Fibroblast of skin of abdomen (primary cell): Measurements from ENCODE around the gene SERPIND1. TPM values are rescaled to one million over a fixed set of nuclear protein-coding genes. Genes with fewer than 3 reads are reported as not detected.
"Not testable (repeated sequence)": the region's sequence is repeated elsewhere in the genome, so short reads cannot be mapped to it uniquely, and the experiment has no call there.

Source experiments
- DNase-seq: peaks from one replicate; pipeline ENCODE4 v3.0.0-alpha.2; 2013
- polyA plus RNA-seq, 2 experiments: library from polyadenylated mRNA; unstranded; fragments of 120-200 nt; gene quantifications; one replicate each; pipeline ENCODE4 v1.2.1, GENCODE V29; 2013; ENCODE audit not compliant: insufficient read length in 2 of 2

The SERPIND1 gene, protein sequence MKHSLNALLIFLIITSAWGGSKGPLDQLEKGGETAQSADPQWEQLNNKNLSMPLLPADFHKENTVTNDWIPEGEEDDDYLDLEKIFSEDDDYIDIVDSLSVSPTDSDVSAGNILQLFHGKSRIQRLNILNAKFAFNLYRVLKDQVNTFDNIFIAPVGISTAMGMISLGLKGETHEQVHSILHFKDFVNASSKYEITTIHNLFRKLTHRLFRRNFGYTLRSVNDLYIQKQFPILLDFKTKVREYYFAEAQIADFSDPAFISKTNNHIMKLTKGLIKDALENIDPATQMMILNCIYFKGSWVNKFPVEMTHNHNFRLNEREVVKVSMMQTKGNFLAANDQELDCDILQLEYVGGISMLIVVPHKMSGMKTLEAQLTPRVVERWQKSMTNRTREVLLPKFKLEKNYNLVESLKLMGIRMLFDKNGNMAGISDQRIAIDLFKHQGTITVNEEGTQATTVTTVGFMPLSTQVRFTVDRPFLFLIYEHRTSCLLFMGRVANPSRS
- not detected for polyA plus RNA-seq (2013, experiment 1 of 2; ENCODE audit: insufficient read length)
- polyA plus RNA-seq (2013, experiment 2 of 2; ENCODE audit: insufficient read length), result not detected

DNA sequence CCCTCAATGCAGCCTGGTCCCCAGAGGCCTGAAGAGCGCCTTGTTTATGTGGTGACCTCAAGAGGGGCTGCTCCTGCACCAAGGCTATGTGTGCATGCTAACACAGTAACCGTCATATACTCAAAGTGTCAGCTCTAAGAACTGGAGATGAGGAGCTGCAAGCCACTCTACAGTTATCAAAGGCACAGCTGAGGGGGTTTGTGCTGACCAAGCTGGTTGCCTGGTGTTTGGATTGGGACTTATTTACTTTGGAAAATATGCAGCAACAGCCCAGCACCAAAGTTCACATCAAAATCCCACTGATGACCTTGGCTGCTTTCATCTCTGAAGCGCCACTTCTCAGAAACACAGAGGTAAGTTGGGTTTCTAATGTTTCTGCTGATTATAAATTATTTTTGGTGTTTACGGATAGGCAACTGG lies at the start of gene SERPIND1:
Gene SERPIND1 (plus strand): TSS at position 321 of the 420 bp plus-strand sequence. CDS start 5,200 bp downstream, outside the sequence.
- DNase-seq, result no peak

DNA sequence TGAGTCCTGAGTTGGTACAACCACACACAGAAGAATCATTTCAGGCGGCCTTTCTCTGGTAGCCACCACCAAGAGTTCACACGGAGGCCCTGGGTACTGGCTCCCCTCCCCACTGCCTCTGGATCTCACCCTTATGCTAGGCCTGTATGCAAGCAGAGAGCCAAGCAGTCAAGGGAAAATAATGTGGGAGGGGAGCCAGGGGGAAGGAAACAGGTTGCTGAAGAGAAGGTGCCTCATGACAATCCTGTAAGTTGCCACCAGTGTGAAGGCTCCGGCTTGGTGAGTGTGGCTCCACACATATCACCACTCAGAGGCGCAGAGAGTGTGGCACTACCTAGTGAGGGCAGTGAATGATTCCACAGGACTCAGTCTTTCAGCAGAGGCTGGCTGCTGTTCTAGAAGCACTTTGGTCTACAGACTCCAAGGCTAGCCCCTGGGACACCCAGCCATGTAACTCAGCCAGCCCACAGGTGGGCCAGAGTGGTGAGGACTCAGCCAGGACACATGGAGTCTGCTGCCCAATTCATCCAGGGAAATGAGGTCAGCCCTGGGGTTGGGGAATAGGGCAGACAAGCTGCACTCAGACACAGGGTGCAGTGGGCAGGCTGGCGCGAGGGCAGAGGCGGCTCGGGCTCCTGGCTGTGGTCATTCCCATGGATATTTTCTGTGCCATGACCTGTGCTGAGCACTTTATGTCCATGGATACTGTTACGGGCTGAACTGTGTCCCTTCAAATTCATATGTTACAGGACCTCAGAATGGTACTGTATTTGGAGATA lies 49.0 kb upstream of the SERPIND1 start:
- no peak for DNase-seq

DNA sequence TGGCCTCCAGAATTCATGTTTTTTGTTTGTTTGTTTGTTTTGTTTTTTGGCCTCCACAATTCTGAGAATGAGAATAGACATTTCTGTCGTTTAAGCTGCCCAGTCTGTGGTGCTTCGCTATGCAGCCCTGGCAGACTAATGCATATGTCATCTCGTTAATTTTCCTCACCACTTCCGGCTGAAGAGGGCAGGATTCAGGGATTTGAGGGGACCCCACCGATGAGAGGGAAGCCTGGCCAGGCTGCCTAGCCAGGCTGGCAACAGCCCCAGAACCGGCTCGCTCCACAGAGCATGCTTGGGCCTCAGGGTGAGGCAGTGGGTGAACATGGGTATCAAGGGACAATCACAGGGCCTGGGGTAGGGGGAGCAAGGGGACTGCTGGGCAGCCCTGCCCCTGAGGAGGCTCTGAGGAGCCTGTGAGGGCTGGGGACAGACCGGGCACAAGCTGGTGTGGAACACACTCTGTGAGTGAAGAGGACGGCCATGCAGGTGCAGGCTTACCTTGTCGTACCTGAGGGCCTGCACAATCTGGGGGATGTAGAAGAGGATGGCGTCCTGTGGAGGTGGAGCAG lies 47.8 kb upstream of the SERPIND1 start:
- DNase-seq, result peak; percentile 9

DNA sequence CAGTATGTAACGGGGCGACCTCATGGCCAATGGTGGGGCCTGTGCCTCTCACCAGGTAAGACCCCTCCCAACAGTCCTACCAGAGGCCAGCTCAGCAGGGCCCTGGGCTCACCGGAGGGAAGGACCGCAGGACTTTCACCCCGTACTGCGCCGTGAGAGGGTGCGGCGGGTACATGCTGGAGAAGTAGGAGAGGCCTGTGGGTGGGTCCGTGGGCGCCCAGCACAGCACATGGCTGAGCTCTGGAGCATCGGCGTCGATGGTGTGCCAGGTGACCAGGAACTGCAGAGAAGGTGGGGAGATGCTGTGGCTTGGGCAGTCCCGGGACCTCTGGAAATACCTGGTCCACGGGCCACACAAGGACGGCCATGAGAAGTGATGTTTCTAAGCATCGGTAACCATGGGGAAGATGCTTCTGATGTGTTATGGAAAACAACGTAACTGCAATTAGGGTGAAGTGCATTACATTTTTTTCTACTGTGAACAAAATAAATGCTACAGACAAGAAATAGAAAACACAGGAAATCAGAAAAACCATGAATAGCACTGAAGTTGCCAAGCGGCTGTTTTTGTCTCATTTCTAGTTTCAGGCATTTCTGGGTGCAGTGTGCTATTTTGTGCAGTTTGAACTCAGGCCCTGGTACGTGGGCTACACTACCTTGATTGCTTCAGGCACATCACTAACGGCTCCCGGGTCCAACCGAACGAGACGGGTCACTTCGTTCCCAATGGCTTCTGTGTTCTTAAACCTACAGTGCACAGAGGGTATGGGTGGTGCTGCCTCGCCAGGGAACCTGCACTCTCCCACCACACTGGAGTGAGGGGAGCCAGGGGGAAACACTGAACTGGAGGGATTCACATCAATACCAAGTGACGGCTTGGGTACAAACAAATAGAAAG lies 46.5 kb upstream of the SERPIND1 start:
- no peak for DNase-seq

DNA sequence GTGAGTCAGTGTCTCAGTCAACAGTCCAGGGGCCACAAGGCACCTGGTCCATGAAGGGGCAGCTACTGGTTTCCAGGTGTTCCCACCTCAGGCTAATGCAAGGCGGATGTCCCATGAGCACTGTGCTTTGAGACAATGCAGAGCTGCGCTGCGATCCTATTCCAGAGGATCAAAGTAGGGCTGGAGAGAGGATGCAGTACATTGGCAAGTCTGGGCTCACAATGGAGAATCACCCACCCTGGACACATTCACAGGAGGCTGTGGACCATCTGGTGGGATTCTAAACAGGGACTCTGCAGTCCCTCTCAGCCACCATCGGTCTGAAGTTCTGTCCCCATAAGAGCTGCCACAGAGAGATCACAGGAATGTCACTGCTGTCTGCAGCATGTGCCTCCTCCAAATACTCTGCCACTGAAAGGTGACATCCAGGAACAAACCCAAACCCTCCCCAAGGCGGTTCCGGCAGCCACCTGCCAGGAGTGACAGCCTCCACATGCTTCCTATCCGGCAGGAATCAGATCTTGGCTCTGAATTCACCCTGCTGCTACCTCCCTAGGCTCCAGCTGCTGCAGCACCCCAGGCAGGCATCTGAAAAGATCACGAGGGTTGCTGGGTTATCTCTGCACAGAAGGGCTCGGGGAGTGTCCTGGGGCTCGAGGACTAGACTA lies 45.3 kb upstream of the SERPIND1 start:
- no peak for DNase-seq

DNA sequence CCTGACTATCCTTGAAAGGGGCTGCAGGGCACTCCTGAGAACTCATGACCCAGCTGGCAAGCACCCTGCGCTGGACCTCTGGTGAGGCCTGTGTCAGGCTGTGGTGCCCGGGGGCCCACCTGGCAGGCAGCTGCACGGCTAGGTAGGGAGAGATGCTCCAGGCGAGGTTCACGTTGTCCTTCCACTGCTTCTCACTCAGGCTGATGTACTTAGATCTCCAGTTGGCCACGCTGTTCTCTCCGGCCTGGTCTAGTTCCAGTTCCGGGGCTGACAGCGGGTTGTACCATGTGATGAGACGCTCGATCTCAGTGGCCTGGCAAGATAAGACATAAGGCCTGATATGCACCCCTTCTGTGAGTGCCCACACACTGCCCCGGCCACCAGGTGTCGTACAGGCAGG lies 44.7 kb upstream of the SERPIND1 start:
- DNase-seq, result no peak

DNA sequence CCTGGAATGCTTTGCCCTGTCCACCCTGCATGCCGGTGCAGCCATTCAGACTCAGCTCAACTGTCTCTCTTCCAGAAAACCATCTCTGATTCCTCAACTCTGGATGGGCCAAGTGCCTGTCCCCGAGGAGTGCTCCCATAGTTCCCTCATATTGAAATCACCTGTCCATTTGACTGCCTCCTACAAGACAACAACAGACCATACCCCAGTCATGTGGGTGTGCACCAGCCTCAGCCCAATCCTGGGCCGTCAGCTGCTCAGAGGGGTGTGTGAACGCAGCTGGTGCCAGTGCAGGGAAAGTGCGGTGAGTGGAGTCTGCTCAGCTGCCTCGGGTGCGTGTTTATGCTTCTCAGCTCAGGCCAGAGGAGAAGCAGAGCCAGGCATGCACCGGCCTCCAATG lies 41.5 kb upstream of the SERPIND1 start:
- DNase-seq, result not testable (repeated sequence)

DNA sequence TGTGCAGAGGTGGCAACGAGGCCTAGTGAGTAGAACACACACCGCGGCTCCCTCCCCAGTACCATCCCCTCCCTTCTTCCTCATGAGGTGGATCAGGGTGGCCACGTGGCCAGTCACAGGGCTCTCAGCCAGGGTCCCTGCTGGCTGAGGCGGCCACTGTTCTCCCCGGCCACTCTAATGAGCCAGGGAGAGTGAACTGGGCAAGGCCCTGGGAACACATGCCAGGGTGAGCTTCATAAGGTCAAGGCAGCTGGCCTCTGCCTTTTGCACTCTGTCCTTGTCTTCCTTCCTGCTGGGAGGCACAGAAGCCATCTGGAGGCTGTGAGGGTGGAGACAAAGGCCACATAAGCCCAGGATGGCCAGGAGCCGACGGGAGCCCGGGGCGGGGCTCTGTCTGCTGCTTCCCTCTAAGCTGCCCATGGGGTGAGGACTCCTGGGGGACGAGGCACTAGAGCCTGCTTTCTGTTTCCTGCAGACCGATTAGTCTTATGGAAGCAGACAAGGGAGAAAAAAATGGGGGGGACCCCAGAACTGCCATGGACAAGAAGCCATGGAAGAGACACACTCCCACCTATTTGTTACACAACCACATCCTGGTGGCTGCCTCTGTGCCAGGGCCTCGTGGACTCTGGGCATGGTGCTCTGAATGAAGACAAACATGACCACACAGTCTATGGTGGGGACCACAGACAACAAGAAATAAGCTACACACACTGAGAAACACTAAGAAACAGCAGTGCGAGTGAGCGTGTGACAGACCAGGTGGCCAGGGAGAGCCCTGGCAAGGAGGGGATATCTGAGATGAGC lies 38.4 kb upstream of the SERPIND1 start:
- not testable (repeated sequence) for DNase-seq

DNA sequence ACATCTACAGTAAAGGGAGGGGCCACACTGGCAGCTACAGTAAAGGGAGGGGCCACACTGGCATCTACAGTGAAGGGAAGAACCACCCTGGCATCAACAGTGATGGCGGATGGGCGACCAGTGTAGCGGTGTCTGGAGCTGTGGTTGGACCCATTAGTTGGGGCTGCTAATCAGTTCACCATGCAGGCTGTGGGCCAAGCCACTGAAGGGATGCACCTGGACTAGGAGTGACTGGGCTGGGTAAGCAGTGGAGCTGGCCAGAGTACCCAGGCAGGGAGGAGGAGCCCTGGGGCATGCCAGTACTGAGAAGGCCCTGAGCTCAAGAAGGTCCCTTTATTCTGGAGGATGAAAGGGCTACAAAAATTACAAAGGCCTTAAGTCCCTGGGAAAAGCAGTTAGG lies 37.0 kb upstream of the SERPIND1 start:
- not testable (repeated sequence) for DNase-seq

DNA sequence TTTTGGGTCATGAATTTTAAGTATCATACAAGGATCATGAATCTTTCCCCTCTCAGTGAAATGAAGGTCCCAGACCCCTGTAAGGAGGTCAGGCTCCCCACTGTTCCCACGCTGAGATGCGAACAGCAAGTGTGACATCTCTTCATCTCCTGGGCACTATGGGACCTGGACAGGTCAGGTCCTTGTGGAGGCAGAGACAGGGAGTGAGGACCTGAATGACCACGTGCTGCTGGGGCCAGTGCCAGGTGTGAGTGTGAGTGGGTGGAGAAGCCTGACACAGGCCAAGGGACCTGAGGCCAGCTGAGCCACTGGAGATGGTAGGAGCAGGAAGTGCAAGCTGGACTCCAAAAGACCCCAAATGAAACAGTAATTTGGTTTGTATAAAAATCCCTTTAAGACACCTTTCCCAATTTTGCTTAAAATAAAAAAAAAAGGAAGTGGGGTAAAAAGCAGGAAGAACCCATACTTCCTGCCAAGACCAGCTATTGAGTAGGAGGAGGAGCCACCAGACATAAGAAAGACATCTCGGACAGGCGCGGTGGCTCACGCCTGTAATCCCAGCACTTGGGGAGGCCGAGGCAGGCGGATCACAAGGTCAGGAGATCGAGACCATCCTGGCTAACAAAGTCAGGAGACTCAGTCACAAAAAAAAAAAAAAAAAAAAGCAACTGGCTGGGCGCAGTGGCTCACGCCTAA lies 35.4 kb upstream of the SERPIND1 start:
- no peak for DNase-seq

DNA sequence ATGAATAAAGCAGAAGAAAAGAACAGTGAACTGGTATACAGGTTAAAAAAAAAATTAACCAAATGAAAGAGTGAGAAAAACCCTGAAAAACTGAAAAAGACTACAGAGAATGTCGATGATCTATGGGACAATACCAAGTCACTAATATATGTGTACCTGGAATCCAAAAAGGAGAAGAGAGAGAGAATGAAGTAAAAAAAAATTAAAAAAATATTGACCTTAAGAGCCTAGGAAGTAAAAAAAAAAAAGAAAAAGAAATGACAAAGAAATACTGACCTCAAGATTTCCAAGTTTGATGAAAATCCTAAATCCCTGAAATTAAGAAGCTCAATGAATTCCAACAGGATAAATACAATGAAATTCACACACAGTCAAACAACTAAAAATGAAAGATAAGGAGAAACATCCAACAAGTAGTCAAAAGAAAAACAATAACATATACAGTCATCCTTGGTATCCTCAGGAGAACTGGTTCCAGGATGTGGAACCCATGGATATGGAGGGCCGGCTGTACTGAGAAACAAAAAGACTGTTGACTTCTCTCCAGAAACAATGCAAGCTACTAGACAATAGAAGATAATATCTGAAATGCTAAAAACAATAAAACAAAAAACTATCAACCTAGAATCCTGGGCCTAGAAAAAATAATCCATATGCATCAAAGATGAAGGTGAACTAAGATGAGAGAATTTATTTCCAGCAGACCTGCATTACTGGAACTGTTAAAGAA lies 33.5 kb upstream of the SERPIND1 start:
- DNase-seq, result no peak

DNA sequence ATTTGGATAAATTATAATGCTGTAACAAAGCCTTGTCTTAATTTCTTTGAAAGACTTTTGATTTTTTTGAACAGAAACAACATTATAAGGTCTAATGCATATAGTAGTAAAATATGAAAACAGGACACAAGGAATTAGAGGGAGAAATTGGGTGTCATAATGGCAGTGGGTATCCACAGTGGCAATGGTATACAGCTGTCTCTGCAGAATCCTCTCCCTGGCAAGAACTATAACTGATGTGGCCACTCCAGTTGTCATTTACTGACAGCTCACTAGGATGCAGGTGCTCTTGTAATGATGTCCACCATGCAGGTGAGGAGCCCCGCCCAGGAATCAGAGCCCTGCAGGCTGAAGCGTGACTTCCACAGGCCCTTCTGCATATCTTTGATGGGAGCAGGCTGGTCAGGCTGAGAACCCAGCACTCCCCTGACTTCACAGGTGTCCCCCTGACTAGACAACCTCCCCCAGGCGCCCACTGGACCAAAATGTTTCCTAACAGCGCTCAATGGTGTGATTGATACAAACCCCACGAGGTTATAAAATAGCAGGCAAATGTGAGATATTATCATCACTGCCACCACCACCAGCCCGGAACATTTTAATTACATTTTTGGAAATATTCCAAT lies 32.8 kb upstream of the SERPIND1 start:
- no peak for DNase-seq

DNA sequence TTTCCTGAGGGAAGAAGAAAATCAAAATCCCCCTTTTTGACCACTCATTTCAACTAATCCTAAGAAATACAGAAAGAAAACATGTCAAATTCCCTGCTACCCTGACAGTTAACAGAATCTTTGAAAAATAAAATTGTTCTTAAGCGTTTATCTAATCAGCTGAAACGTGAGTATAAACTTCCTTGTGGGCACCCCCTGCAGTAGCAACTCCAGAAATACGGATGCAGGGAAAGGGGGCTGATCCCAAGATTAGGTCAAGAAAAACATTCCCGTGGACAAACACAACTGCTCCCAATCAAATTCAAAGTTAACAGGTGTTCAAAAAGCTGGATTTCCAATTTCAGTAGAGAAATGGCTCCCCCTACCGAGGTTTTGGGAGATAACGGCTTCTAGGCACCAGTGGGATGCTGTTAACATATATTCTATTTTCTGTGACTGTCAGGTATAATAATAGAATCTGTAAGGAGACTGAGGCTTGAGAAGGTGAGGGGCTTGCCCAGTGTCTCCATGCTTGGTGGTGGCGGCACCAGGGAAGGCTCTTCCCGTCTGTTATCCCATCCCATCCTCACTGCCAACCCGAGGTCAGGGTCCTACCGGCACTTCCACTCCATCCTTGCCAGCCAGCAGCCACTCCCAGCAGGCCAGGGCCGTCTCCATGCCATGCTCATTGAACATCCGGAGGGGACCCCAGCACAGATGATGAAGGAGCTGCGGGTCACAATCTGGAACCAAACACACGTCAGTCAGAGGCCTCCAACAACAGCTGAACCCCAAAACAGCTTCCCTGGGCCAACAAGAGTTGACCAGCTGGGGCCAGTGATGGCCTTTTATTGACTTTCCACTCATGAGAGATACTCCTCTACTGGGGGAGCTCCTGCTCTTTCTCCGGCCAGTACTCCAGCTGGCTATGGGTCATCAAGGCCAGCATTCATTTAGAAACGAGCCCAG lies 32.0 kb upstream of the SERPIND1 start:
- peak; percentile 8 for DNase-seq

DNA sequence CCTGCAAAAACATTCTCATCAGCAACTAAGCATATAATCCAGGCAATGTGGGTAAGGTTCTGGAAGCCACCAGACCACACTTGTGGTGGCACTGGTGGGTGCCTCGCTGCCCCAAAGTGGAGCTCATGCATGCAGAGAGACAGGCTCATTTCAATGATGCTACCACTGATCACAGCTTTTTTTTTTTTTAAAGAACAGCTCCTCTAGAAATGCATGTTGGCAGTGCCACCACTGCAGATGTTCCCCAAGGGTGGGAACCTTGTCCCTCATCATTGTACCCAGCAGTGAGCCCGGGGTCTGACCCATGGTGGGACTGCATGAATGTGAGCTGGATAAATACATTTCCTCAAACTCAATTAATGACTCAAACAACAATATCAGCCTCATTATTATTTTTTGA lies 31.1 kb upstream of the SERPIND1 start:
- DNase-seq, result no peak

DNA sequence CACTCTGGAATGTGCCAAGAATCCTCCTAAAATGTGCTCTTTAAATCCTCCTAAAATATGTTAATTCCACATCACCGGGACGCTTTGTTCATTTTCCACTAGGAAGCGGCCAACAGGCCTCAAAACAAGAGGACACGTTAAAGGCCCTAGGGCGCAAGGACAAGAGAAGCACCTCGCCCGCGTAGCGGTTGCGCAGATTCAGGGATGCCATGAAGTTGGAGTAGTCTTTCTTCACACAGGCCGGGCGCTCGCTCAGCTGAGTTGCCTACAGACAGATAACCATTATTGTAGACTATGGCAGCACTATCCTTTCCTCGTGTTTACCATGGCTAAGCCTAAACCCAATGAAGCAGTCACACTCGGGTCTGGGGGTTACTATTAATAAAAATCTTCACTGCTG lies 29.5 kb upstream of the SERPIND1 start:
- no peak for DNase-seq

DNA sequence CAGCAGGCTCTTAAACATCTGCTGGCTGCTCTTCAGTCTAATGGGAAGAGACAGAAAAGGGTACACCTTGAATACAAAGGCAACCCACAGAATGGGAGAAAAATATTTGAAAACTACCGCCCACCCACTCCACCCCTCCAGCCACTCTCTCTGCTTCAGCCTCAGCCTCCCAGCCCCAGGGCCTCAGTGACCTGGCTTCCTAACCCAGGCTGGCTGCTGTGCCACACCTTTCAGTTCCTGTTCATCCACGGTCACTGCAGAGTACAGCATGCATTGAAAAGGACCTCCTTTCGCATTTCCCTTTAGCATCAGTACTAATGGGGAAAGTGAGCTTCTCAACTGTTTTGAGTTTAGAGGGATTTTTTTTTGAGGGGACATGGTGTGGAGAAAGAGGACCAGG lies 28.8 kb upstream of the SERPIND1 start:
- no peak for DNase-seq

DNA sequence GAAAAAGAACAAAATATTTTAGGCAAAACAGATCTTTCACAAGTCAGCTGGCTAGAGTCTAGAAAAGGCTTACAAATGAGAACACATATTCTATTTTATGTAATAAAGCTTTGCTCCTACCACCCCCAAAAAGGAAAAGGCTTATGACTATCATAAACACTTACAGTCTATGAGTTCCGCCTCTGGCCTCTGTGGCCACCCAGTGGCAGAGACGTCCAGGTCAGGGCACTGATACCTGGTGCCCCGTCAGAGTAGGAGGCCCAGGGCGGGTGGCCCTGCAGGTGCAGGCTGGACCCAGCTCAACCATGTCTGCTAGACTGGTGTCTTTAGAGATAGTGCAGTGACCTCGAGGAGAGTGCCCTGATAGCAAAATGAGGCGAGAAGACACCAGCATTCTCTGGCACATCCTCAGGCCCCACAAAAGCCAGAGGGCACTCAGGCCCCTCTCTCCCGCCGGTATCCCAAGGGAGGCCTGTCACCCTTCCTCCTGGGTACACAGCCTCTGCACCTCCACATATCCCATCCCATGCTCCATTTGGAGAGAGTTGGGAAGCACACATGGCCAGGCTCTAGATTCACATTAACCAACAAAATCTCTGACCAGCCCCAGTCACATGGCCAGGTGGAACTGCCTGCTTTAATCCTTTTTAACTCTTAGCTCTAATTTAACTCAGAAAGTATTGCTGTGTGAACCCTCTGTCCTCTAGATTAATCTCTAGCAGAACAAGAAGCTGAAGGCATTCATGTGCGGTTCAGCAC lies 27.3 kb upstream of the SERPIND1 start:
- no peak for DNase-seq
